Measurements from ENCODE around the gene IDI2.
A peak's percentile ranks its signal among the peaks of the same experiment; 100 is the strongest.

Gene IDI2

DNA sequence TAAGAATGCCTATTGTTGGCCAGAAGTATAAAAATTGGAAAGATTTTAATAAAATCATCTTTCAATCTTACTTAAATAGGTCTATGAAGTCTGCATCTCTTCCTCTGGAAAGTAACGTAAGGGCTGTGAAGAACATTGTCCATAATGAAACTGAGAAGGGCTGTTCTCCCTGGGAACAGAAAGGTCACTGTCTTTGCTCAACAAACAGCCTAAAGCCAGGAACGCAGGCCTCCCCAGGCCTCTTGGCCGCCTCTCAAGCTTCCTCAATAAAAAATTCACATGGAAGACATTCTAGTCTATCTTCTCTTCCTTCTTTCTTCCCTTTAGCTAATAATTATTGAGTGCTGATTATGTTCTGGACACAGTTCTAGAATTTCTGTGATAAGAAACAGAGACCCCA is 9.1 kb upstream of the IDI2 start:
- H3K79me2 ChIP-seq = no peaks in the 10 kb centered on the region
- no peak overlapping the region for H2AFZ ChIP-seq
- TF ChIP-seq, protein P1, sequence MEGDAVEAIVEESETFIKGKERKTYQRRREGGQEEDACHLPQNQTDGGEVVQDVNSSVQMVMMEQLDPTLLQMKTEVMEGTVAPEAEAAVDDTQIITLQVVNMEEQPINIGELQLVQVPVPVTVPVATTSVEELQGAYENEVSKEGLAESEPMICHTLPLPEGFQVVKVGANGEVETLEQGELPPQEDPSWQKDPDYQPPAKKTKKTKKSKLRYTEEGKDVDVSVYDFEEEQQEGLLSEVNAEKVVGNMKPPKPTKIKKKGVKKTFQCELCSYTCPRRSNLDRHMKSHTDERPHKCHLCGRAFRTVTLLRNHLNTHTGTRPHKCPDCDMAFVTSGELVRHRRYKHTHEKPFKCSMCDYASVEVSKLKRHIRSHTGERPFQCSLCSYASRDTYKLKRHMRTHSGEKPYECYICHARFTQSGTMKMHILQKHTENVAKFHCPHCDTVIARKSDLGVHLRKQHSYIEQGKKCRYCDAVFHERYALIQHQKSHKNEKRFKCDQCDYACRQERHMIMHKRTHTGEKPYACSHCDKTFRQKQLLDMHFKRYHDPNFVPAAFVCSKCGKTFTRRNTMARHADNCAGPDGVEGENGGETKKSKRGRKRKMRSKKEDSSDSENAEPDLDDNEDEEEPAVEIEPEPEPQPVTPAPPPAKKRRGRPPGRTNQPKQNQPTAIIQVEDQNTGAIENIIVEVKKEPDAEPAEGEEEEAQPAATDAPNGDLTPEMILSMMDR (IDR thresholded peaks at IDR 0.05) = no peak
- H3K9ac ChIP-seq = no peak overlapping the region
- no peak overlapping the region for H3K4me2 ChIP-seq (ENCODE audit: low read length)
- no peaks in the 10 kb centered on the region for H3K9me3 ChIP-seq (ENCODE audit: control insufficient read depth, low read length)
- H3K4me1 ChIP-seq = no peaks in the 10 kb centered on the region
- H3K36me3 ChIP-seq (ENCODE audit: control insufficient read depth, insufficient read depth, low read length) = no peaks in the 10 kb centered on the region
- H3K27ac ChIP-seq = no peak overlapping the region
- no peak overlapping the region for H3K4me3 ChIP-seq (ENCODE audit: low read depth, low read length)
- H3K27me3 ChIP-seq (ENCODE audit: control insufficient read depth, insufficient read depth, low read length) = no peaks in the 10 kb centered on the region

DNA sequence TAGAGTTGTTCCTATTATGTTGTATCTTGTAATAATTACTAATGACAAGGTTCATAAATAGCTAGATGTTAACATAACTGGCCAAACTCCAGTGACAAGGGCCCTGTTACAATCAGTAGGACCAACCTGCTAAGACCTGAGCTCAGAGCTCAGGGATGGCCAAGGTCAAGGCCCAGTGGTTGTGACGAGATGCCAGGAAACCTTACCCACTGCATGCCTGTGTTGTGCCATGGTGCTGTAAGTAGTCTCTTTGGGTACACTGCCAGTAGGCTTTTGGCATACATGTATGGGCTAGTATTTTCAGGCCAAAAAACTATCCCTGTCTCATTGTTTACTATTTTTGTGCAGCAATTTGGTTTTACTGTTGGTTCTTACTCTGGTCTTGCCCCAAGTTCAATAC is 7.9 kb upstream of the IDI2 start:
- H3K9ac ChIP-seq = no peak overlapping the region
- no peak overlapping the region for H3K4me2 ChIP-seq (ENCODE audit: low read length)
- H3K4me1 ChIP-seq = no peaks in the 10 kb centered on the region
- H3K79me2 ChIP-seq = no peaks in the 10 kb centered on the region
- no peak overlapping the region for H3K4me3 ChIP-seq (ENCODE audit: low read depth, low read length)
- H3K27ac ChIP-seq = no peak overlapping the region
- TF ChIP-seq, protein P1 (IDR thresholded peaks at IDR 0.05) = no peak
- H3K36me3 ChIP-seq (ENCODE audit: control insufficient read depth, insufficient read depth, low read length) = no peaks in the 10 kb centered on the region
- no peak overlapping the region for H2AFZ ChIP-seq
- no peaks in the 10 kb centered on the region for H3K9me3 ChIP-seq (ENCODE audit: control insufficient read depth, low read length)
- no peaks in the 10 kb centered on the region for H3K27me3 ChIP-seq (ENCODE audit: control insufficient read depth, insufficient read depth, low read length)

DNA sequence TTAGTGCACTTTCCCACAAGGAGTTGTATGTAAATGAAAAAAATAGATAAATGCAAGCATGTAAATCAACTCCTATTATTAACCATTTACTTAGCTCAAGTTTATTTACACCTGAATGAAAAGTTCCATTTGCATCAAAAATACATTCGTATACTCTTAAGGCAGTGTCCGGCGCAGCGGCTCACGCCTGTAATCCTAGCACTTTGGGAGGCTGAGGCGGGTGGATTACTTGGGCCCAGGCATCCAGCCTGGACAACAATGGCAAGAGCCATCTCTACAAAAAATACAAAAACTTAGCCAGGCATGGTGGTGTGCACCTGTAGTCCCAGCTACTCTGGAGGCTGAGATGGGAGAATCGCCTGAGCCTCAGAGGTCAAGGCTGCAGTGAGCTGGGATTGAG is 4.2 kb upstream of the IDI2 start:
- Histone ChIP-seq H3K4me3 (ENCODE audit: low read depth, low read length) (no peak overlapping the region), H3K36me3 (ENCODE audit: control insufficient read depth, insufficient read depth, low read length) (no peaks in the 10 kb centered on the region), H3K4me2 (ENCODE audit: low read length) (no peak overlapping the region), H3K79me2 (no peaks in the 10 kb centered on the region), H3K9me3 (ENCODE audit: control insufficient read depth, low read length) (no peaks in the 10 kb centered on the region), H2AFZ (no peak overlapping the region), H3K27ac (no peak overlapping the region), H3K4me1 (peaks cover 3% of the 10 kb centered on the region), H3K27me3 (ENCODE audit: control insufficient read depth, insufficient read depth, low read length) (no peaks in the 10 kb centered on the region), H3K9ac (no peak overlapping the region)
- TF ChIP-seq, protein P1 (IDR thresholded peaks at IDR 0.05) = no peak

DNA sequence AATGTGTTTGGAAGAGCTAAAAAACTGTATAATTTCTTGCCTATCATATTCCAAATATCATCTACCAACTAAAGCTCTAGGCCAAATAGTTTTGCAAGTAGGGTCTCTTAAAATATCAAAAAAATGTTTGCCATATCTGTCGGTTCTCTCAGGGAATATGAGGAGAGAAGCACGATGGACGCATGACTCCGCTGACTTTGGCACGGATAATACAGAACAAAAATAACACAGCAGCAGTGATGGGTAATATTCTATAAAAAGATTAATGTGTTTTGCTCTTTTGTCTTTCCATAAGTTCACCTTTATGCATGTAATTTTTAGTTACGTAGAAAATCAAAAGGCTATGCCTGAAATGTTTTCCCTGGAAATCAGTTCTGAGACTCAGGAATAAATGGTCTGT is 919 bp upstream of the IDI2 start:
- no peak overlapping the region for H3K27ac ChIP-seq
- H3K36me3 ChIP-seq (ENCODE audit: control insufficient read depth, insufficient read depth, low read length) = no peaks in the 10 kb centered on the region
- no peak overlapping the region for H3K4me2 ChIP-seq (ENCODE audit: low read length)
- H3K4me3 ChIP-seq (ENCODE audit: low read depth, low read length) = no peak overlapping the region
- no peak overlapping the region for H3K9ac ChIP-seq
- H3K79me2 ChIP-seq = no peaks in the 10 kb centered on the region
- H3K4me1 ChIP-seq = peaks cover 3% of the 10 kb centered on the region
- TF ChIP-seq, protein P1 (IDR thresholded peaks at IDR 0.05) = no peak
- no peaks in the 10 kb centered on the region for H3K27me3 ChIP-seq (ENCODE audit: control insufficient read depth, insufficient read depth, low read length)
- no peaks in the 10 kb centered on the region for H3K9me3 ChIP-seq (ENCODE audit: control insufficient read depth, low read length)
- H2AFZ ChIP-seq = no peak overlapping the region

DNA sequence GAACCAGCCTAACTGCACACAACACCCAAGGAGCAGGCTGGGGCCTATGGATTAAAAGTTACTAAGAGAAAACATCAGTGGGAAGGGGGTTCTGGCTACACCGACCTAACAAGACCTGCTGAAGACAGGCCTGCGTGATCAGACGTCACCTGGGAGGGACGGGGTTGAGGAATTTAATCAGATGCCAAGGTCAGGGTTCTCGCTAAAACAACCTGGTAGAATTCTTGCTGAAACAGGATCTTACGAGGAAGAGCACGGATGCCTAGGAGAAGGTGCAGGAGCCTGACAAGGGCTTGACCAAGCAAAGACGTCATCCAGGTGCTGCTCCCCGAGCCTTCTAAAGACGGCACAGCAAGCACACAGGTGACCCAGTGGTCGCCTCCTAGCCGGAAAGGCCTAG is 1.6 kb downstream of the IDI2 start:
- TF ChIP-seq, protein P1 (IDR thresholded peaks at IDR 0.05) = no peak
- H3K9me3 ChIP-seq (ENCODE audit: control insufficient read depth, low read length) = no peaks in the 10 kb centered on the region
- H2AFZ ChIP-seq = peak overlapping the region; percentile 31
- H3K36me3 ChIP-seq (ENCODE audit: control insufficient read depth, insufficient read depth, low read length) = no peaks in the 10 kb centered on the region
- no peak overlapping the region for H3K4me3 ChIP-seq (ENCODE audit: low read depth, low read length)
- H3K9ac ChIP-seq = no peak overlapping the region
- H3K27me3 ChIP-seq (ENCODE audit: control insufficient read depth, insufficient read depth, low read length) = no peaks in the 10 kb centered on the region
- H3K79me2 ChIP-seq = no peaks in the 10 kb centered on the region
- no peak overlapping the region for H3K4me2 ChIP-seq (ENCODE audit: low read length)
- H3K4me1 ChIP-seq = peaks cover 3% of the 10 kb centered on the region
- no peak overlapping the region for H3K27ac ChIP-seq
